Measurements from ENCODE around the gene PMM1. TPM values are rescaled to one million over a fixed set of nuclear protein-coding genes. Genes with fewer than 3 reads are reported as not detected.

PMM1 gene
- total and polyA plus RNA-seq, 2 of the 13 experiments (the other 11 are each of a cell fraction or from before 2014, with no cell fraction given): 17.8 to 95.6 TPM

- TF ChIP-seq, protein P1, sequence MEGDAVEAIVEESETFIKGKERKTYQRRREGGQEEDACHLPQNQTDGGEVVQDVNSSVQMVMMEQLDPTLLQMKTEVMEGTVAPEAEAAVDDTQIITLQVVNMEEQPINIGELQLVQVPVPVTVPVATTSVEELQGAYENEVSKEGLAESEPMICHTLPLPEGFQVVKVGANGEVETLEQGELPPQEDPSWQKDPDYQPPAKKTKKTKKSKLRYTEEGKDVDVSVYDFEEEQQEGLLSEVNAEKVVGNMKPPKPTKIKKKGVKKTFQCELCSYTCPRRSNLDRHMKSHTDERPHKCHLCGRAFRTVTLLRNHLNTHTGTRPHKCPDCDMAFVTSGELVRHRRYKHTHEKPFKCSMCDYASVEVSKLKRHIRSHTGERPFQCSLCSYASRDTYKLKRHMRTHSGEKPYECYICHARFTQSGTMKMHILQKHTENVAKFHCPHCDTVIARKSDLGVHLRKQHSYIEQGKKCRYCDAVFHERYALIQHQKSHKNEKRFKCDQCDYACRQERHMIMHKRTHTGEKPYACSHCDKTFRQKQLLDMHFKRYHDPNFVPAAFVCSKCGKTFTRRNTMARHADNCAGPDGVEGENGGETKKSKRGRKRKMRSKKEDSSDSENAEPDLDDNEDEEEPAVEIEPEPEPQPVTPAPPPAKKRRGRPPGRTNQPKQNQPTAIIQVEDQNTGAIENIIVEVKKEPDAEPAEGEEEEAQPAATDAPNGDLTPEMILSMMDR (CRISPR knock-in tag; IDR thresholded peaks at IDR 0.05): no peak
- TF ChIP-seq SMYD3 (CRISPR knock-in tag; IDR thresholded peaks at IDR 0.05): no peak
- peak; percentile 98 for TF ChIP-seq ZNF768 (CRISPR knock-in tag; IDR thresholded peaks at IDR 0.05)
- TF ChIP-seq ZNF367 (CRISPR knock-in tag; IDR thresholded peaks at IDR 0.05; ENCODE audit: borderline replicate concordance): no peak
Measured at GRCh38 chr22:41564563-41564962, 25.1 kb downstream of the PMM1 start (continued).

GRCh38 chr22:41563051-41563711, 26.5 kb downstream of the PMM1 start:
- ATAC-seq (no peak), FAIRE-seq (no peak), DNase-seq (ENCODE audit: low spot score) (peak; percentile 43)
- in situ Hi-C loops (cut with HindIII; ENCODE audit: extremely low pct_ligation_motif_present, low pct_unique_long_range_greater_than_20kb) (no loop called here), intact Hi-C loops (cut with micrococcal nuclease; ENCODE audit: unreplicated experiment) (no loop called here)
- CTCF ChIA-PET (ENCODE audit: low intra/inter-chr PET ratio, low total read pairs): no interaction called here
- 39% methylated on average over 8 of the region's 10 CpGs for WGBS (ENCODE audit: low lambda C conversion rate)
- H3K4me2 ChIP-seq (ENCODE audit: low read depth, low read length): peak overlapping the region; percentile 13; the same call in 1 of the 2 replicates
- peaks cover 0 to 29% of the 10 kb centered on the region in 2 experiments; a peak in 3 of 5 replicates for H3K27me3 ChIP-seq (ENCODE audit: control insufficient read depth in 1 of 2, insufficient read depth in 2 of 2, low read length in 2 of 2)
- no TSS peak for BruUV-seq (replicated peaks)
- no peak overlapping the region for H2AFZ ChIP-seq (ENCODE audit: low read length)
- H3K36me3 ChIP-seq (replicated peaks in 1 of 2; ENCODE audit: control insufficient read depth in 1 of 2, insufficient read depth in 2 of 2, low read length in 2 of 2): no peaks in the 10 kb centered on the region
- H3K27ac ChIP-seq (ENCODE audit: extremely low read length, insufficient read depth, low read length): no peak overlapping the region
- H3K4me3 ChIP-seq (replicated peaks in 1 of 3; ENCODE audit: insufficient read depth in 1 of 3, low read depth in 2 of 3, low read length in 3 of 3): no peak overlapping the region
- no peaks in the 10 kb centered on the region for H3K9me3 ChIP-seq (ENCODE audit: low read length)
- no peak overlapping the region for H3K9ac ChIP-seq (ENCODE audit: insufficient read depth, low read depth, low read length)
- POLR2A ChIA-PET: interaction anchor here (0.9 to 2.2 kb wide), 5 partner anchors 12 to 27 kb away, joined by 3 to 11 read pairs (median 8); partner anchors contain the start of gene PMM1
- H4K20me1 ChIP-seq (ENCODE audit: insufficient read depth, low read length): no peaks in the 10 kb centered on the region
- TF ChIP-seq EED (CRISPR knock-in tag; IDR thresholded peaks at IDR 0.05): no peak
- TF ChIP-seq HDAC1 (CRISPR knock-in tag; IDR thresholded peaks at IDR 0.05): no peak
- TF ChIP-seq FOSL1 (CRISPR knock-in tag; IDR thresholded peaks at IDR 0.05; ENCODE audit: borderline replicate concordance): 0 out of 2 replicates have a peak, but pooled peaks have one; percentile 27
- TF ChIP-seq MAFK (conservative IDR thresholded peaks at IDR 0.05 in 1 of 2, IDR thresholded peaks at IDR 0.05 in 1 of 2; ENCODE audit: low read length in 2 of 2): 0 out of 4 replicates have a peak, but pooled peaks of 1 of the 2 experiments have one; percentile 12
- peak; percentile 85 for TF ChIP-seq FOSL2 (CRISPR knock-in tag; IDR thresholded peaks at IDR 0.05)
- TF ChIP-seq FLYWCH1 (CRISPR knock-in tag; IDR thresholded peaks at IDR 0.05): no peak
- no peak for TF ChIP-seq ZNF546 (CRISPR knock-in tag; conservative IDR thresholded peaks at IDR 0.05)
- TF ChIP-seq ZNF782 (CRISPR knock-in tag; IDR thresholded peaks at IDR 0.05; ENCODE audit: borderline replicate concordance): no peak
- peaks cover 71% of the 10 kb centered on the region for H3K4me1 ChIP-seq (ENCODE audit: insufficient read depth, low read length)
- no peaks in the 10 kb centered on the region for H3K79me2 ChIP-seq (ENCODE audit: insufficient read depth, low read length)

Data from HepG2 (cell line).